HG03442 (cell line): ENCODE results near the gene TBC1D24.

Experiments
- ATAC-seq: cut with Tn5 transposase; IDR thresholded peaks from one replicate; pipeline ENCODE4 v1.9.1; 2021; ENCODE audit warnings: mild to moderate bottlenecking, moderate library complexity; ENCODE audit not compliant: unreplicated experiment

The TBC1D24 gene

DNA sequence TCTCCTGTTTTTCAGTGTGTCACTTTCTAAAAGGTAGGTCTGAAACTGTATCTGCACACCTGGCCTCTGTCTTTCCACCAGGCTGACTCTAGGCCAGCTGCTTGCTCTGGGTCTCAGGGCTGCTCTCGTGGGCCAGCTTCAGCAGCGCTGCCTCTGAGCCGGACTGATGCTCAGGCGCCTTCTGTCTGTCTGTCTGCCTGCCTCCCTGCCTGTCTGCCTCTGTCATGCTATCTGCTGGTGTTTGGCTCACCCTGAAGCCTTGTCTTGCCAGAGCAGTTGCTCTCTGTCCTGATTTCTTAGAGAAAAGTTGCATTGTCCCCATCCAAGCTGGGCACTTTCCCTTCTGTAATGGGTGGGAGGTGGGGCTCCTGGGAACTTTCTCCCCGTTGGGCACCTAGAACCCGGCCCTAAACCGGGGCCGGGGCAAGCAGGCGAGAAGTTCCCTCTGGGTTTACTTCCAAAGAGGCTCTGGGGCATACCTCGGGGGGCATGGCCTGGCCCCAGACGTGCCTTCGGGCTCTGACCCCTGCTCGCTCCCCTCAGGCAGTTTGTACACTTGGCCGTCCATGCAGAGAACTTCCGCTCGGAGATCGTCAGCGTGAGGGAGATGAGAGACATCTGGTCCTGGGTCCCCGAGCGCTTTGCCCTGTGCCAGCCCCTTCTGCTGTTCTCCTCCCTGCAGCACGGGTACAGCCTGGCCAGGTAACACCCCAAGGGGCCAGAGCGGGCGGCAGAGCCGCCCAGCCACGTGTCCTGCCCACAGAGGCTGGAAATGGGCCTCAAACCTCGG lies 23.0 kb downstream of the TBC1D24 start:
- ATAC-seq: no peak

DNA sequence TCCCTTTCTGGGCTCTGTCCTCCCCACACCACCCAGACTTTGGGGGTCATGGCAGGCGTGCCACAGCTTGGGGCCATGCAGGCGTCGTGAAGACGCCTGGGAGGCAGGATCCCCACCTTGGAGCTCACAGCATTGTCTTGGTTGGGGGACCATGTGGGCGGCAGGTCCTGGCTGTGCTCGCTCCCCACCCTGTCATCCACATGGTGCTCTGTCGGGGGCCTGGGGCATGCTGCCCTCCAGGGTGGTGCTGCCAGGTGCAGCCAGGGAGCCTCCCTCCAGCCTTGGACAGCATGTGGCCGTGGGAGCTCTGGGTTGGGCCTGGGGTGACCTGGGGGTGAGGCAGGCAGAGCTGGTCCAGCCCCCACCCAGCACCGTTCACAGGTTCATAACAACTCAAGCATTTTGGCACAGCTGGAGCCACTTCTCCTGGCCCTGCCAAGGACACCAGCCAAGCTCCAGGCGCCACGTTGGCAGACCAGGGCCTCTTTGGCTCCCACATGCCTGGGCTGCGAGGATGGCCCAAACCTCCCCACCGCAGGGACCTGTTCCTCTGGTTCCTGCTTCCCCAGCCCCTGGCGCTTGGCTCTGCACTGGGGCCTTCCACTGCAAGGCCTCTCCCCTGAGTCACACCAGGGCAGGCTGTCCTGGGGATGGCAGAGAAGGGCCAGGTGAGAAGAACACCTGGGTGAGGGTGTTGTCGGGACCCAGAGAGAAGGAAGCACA lies 23.8 kb downstream of the TBC1D24 start:
- ATAC-seq: no peak

DNA sequence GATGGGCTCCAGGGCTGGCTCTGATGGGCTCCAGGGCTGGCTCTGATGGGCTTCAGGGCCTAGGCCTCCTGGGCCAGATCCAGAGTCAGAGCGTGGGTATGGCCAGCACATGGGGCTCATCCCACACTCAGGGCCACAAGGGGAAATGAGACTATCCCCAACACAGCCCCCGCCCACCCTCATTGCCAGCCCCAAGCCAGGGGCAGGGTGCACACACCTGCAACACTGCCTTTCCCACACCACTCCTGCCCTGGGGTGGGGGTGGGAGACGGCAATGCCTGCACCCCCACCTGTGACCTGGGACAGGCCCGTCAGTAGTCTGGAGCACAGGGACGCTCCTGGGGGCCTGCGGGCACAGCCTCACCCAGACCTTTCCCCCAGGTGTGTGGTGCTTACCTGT lies 24.5 kb downstream of the TBC1D24 start:
- ATAC-seq: no peak

DNA sequence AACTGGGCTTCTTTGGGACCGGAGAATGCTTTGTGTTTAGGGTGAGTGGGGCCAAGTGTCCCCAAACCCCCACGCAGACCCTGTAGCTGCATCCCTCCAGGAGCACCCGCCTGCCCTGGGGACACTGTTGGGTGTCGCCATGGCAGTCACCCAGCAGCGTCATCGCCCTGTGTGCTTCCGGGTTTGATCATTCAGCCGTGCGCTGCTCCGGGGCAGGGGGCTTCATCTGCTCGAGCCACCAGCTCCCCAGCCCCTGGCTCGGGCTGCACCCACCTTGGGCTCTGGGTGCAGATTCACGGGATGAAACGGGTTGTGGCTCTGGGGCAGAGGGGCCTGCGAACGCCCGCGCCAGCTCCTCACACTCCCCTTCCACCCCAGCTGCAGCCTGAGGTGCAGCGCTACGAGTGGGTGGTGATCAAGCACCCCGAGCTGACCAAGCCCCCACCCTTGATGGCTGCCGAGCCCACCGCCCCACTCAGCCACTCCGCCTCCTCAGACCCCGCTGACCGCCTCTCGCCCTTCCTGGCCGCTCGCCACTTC lies 25.0 kb downstream of the TBC1D24 start:
- ATAC-seq: no peak

- ATAC-seq: no peak
Measured at GRCh38 chr16:2500430-2500917, 25.5 kb downstream of the TBC1D24 start.

- ATAC-seq: peak; percentile 53
Measured at GRCh38 chr16:2500918-2501750, 26.2 kb downstream of the TBC1D24 start.

- no peak for ATAC-seq
Measured at GRCh38 chr16:2501946-2502895, 27.3 kb downstream of the TBC1D24 start.

- no peak for ATAC-seq
Measured at GRCh38 chr16:2505695-2506094, 30.8 kb downstream of the TBC1D24 start.

DNA sequence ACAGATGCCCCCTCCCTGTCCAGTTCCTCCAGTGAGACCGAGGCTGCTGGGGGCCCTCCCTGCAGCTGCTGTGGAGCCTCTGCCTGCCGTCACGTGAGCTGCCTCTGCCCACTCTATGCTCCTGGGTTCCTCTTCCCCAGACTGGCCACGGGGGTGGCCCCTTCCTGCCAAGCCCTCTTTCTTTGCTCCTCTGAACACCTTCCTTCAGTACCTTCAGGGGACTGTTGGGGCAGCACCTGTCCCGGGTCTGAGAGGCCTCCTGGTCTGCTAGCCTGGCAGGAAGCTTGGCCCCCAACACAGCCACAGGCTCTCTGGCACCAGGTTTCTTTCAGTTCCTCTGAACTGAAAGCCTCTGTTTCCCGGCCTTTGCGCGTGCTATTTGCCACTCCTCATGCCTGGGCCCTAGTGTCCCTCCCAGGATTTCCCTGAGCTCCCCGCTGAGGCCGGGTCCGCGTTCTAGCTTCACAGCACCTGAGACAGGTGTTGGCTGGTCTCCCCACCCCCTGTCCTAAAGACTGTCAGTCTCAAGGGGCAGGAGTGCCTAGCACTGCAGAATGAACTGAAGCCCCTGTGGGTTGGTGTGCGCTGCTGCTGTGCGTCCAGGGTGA lies 32.2 kb downstream of the TBC1D24 start:
- ATAC-seq: no peak

DNA sequence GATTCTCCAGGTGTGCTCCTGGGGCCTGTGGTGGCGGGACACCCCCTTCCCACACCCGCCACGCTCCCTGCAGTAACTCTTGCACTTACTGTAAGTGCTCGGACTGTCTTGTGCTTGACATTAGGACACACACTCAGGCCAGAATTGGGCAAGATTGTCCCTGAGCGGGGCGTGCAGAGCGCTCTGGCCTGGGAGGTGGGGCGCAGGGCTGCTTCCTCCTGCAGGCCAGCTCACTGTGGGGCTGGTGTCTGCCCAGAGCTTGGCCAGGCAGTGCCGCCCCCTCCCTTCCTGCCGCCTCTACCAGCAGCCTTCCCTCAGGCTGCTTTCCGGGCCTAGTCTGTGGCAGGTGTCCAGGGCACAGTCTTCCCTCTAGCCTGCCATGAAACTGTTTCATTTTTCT lies 32.7 kb downstream of the TBC1D24 start:
- ATAC-seq: no peak

GRCh38 chr16:2508722-2509400 lies 33.9 kb downstream of the TBC1D24 start:
- no peak for ATAC-seq

- ATAC-seq: no peak
Measured at GRCh38 chr16:2511128-2511800, 36.3 kb downstream of the TBC1D24 start.

GRCh38 chr16:2511996-2512734 lies 37.2 kb downstream of the TBC1D24 start:
- ATAC-seq: no peak

DNA sequence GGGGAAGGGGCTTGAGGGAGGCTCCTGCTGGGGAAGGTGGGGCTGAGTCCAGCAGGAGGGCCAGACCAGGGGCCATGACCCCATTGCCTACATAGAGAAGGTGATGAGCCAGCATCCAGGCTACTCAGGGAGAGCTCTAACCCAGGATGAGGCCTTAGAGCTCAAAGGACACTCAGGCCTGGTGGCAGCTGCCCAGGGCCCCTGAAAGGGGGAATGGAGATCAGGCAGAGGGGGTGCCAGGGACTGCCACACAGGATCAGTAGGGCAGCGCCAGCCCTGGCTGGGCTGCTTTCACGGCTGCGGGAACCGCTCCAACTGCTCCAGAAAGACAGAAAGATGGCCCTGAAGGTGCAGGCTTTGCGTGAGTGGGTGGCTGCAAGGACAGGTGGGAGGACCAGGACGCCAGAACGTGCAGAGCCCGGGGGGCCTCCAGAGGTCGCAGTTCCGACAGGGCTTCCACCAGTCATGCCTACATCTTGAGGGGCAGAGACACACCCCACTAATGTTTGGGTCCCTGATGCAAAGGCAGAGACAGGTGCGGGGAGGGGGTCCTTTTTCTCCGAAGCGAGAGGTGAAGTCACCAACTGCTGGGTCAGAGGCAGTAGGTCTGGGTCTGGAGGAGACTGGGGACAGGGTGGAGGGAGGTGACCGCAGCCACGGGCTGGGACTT lies 37.9 kb downstream of the TBC1D24 start:
- ATAC-seq: no peak

DNA sequence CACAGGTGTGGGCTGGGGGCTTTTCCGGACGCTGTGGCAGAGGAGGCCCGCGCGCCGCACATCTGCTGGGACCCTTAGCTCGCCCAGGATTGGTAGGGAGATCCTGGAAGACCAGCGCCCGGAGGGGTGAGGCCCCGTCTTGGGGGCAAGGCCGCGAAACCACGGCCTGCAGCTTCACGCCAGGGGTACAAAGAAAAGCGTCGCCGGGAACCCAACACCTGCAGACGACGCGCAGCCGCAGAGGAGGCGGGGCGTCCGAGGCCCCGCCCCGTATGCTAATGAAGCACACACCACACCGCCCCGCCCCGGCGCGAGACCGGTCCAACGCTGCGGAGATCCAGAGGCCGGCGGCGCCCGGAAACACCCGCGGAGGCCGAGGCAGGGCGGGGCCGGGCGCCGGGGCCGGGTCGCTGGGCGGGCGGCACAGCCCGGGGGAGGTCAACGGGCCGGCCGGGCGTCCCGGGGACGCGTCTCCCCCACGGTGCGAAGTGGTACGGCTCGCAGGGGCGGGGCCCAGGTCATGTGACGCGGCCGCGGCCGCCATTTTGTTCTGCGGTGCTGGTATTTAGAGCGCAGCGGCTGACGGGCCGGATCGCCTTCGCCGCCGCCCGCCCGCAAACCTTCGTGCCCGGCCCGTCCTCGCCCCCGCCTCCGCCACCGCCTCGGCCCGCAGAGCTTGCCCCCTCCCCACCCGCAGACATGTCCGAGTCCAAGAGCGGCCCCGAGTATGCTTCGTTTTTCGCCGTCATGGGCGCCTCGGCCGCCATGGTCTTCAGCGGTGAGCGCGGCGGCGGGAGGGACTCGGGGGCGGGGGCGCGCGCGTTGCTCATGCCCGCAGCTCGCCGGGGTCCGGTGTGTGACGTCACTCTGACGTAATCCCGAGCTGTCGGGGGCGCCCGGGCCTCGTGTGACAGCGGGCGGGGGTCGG lies 38.7 kb downstream of the TBC1D24 start, which contains the start of gene ATP6V0C:
TSS of gene ATP6V0C (plus strand) at position 548 of the 928 bp plus-strand sequence. CDS start at position 700, 152 bp downstream.
- ATAC-seq: peak; percentile 63
